Measurements from ENCODE around the gene PLEKHM1. TPM values are rescaled to one million over a fixed set of nuclear protein-coding genes. Genes with fewer than 3 reads are reported as not detected.
"Not testable (repeated sequence)": the region's sequence is repeated elsewhere in the genome, so short reads cannot be mapped to it uniquely, and the experiment has no call there.

PLEKHM1 gene
- total RNA-seq, 1 donor from 2014 or later = 23.1 TPM

DNA sequence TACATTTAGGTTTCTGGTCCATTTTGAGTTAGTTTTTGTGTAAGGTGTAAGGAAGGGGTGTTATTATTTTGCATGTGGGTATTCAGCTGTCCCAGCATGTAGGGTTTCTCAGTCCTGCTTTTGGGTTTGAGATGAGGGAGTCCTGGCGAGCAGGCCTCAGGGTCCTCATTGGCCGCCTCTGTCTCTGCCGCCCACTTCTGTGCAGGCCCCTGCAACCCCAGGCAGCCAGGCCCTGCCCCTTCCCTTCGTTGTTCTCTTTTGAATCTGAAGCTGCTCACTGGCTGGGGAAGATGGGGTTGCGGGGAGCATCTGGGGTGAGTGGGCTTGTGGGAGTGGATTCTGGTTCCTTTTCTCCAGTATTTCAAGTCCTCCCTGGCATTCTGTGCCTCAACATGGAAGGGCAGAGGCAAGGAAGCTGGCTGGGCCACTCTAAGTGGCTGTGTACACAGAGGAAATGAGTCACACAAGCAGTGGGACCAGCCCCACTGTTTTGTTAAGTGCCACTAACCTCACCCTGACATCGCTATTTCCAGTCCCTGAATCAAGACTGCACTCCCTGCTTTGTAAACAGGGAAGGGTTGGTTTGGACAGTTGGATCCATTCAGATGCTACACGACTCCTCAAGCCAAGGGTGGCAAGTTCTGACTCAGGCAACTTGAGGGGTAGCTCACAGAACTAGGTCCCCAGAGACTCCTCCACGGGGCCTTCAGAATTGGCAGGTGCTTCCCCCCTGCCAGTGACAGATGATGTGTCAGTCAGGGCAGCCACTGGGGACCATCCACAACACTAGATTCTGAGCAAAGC, 28.8 kb downstream of the PLEKHM1 start:
- DNase-seq (ENCODE audit: low spot score) = not testable (repeated sequence)

DNA sequence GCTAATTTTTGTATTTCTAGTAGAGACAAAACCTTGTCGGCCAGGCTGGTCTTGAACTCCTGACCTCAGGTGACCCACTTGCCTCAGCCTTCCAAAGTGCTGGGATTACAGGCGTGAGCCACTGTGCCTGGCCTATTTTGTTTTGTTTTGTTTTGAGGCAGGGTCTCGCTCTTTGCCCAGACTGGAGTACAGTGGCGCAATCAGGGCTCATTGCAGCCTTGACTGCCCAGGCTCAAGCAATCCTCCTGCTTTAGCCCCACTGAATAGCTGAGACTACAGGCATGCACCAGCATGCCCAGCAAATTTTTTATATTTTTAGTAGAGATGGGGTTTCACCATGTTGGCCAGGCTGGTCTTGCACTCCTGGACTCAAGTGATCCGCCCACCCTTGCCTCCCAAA, 30.1 kb downstream of the PLEKHM1 start:
- not testable (repeated sequence) for DNase-seq (ENCODE audit: low spot score)

DNA sequence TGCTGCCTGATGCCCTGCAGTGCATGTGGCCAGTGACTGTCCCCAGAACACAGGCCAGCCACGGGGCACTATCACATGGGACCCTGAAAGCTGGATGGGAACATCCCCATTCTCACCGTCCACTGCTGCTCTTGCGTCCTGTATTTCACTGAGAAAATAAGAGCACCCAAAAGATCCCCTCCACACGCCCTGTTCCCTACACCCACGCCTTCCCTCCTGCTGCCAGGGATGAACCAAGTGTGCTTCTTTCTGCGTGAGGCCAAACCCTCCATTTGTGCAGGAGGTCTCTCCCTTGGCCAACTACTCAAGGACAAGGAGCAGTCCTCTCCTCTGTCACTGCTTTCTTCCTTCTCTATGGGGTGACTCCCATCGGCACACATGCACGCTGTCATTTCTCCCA, 36.2 kb downstream of the PLEKHM1 start:
- not testable (repeated sequence) for DNase-seq (ENCODE audit: low spot score)

GRCh38 chr17:45453731-45454130, 36.8 kb downstream of the PLEKHM1 start:
- DNase-seq (ENCODE audit: low spot score) = not testable (repeated sequence)

DNA sequence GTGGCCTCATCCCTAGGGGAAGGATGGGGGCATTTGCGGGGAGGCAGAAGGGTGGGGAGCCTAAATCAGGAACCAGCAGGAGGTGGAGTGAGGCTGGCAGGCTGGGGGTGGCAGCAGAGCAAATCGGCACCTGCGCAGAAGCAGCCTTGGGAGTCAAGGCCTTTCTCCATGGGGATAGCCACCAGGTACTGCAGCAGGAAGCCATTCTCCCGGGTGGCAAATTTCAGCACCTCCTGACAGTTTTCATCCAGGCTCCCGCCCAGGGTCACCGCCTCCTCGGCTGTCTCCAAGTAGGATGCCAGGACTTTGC, 37.3 kb downstream of the PLEKHM1 start:
- not testable (repeated sequence) for DNase-seq (ENCODE audit: low spot score)

DNA sequence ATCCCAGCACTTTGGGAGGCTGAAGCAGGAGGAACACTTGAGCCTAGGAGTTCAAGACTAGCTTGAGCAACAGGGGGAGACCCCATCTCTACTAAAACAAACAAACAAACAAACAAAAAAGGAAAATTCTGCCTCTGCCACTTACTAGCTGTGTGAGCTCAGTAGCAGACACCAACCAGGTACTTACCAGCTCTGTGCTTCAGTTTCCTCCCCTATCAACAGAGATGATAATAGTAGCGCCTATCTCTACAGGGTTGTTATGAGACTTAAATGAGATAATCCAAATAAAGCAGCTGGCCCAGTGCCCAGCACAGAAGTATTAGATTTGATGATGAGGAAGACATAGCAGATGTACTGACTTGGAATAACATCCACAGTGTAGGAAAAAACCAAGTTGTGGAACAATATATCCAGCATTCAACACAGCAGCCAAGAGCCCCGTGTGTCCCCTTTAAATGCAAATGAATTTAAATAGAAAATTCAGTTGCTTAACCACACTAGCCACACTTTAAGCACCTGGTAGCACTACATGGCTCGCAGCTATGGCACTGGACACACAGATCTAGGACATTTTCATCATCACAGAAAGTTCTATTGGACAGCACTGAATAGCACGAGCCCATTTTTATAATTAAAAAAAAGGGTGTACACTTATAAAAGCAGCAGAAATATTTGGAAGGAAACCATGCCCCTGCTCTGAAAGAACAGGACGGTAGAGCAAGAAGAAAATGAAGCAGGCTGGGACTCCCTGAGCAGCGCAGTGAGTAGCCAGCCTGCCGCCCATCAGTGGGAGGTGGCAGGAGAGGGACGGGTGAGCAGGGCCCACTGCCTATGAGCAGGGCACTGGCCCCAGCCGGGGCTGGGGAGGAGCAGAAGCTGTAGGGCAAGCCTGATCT, 37.9 kb downstream of the PLEKHM1 start:
- DNase-seq (ENCODE audit: low spot score) = not testable (repeated sequence)

DNA sequence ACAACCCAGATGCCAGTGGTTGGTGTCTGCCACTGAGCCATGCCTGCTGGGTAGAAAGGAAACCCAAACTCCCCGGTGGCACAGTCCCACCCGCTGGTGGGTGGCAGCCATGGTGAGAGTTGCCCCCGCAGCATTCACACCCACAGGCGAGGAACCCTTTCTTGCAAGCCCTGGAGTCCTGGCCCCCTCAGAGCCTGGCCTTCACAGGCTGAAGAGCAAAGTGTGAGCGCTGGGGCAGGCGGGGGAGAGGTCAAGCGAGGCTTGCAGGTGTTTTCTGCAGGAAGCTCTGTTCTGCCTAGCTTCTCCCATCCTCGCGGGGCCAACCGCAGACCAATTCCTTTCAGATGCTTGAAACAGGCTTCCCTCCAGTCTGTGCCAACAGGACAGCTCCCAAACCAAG, 38.9 kb downstream of the PLEKHM1 start:
- DNase-seq (ENCODE audit: low spot score) = not testable (repeated sequence)

DNA sequence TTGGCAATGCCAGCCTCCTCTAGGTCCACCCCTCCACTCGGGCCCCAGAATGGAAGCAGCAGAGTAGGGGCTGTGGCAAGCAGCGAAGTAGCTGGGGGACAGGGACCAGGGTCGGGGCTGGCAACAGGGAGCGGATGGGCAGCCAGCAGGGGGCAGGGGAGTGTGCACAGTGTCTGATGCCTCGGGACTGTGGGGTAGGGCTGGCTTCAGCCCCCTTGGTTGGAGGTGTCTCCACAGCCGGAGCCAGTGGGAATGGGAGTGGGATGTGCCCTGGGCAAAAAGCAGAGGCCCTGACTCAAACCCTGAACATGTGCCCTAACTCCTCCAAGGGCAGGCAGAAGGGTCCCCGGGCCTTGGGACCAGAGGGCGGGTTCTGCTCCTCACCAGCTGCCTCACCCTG, 39.4 kb downstream of the PLEKHM1 start:
- no peak for DNase-seq (ENCODE audit: low spot score)

- not testable (repeated sequence) for DNase-seq (ENCODE audit: low spot score)
These were observed 40.7 kb downstream of the PLEKHM1 start for GRCh38 chr17:45449708-45450329.

DNA sequence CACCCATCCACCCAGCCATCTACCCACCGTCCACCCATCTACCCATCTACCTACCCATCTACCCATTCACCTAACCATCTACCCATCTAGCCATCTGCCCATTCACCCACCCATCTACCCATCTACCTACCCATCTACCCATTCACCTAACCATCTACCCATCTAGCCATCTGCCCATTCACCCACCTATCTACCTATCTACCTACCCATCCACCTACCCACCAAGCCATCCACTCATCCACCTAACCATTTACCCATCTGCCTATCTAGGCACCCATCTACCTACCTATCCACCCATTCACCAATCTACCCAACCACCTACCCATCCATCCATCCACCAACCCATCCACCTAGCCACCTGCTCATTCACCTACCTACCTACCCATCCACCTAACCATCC, 41.3 kb downstream of the PLEKHM1 start:
- DNase-seq (ENCODE audit: low spot score) = not testable (repeated sequence)

- DNase-seq (ENCODE audit: low spot score) = not testable (repeated sequence)
These were observed 42.0 kb downstream of the PLEKHM1 start for GRCh38 chr17:45448483-45448882.

- not testable (repeated sequence) for DNase-seq (ENCODE audit: low spot score)
These were observed 42.5 kb downstream of the PLEKHM1 start for GRCh38 chr17:45448066-45448465.

DNA sequence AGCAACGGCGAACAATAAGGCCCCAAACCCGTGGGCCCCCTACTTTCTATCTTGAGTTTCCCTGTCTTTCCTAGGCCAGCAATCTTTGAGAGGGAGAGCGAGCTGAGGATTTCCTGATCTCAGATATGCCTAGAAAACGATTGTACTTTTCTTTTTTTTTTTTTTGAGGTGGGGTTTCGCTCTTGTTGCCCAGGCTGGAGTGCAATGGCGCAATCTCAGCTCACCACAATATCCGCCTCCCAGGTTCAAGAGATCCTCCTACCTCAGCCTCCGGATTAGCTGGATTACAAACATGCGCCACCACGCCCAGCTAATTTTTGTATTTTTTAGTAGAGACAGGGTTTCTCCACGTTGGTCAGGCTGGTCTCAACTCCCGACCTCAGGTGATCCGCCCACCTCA, 42.9 kb downstream of the PLEKHM1 start:
- not testable (repeated sequence) for DNase-seq (ENCODE audit: low spot score)

DNA sequence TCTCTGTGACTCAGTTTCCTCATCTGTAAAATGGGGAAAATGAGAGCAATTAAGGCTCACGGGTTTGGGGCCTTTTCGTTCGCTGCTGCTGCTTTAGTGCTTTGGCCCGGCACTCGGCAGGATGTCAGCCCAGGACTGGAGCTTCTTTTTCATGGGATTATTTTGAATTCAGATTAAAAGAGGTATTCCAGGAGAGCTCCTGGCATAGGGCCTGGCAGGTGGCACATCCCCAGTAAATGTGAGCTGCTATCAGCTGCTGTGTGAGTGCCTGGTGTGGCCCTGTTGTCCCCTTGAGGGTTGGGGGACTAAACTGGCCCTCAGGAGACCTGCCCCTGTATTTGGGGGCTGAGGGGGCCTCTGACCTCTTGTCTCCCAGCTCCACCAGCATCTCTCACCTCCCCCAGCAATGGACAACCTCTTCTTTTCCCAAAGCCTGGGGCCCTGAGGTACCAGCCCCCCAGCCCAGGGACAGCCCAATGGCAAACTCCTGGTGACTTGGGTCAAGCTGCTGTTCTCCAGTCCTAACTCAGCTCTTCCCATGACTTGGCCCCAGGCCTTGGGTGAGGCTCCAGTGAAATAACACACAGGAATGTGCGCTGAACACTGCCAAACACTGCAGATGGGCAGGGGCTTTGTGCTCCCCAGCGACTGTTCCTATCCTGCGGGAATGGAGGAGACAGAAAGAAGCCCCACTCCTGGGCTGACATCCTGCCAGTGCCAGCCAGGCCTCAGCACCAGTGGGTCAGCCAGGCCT, 43.5 kb downstream of the PLEKHM1 start:
- not testable (repeated sequence) for DNase-seq (ENCODE audit: low spot score)

- DNase-seq (ENCODE audit: low spot score) = not testable (repeated sequence)
These were observed 44.4 kb downstream of the PLEKHM1 start for GRCh38 chr17:45445901-45446743.

DNA sequence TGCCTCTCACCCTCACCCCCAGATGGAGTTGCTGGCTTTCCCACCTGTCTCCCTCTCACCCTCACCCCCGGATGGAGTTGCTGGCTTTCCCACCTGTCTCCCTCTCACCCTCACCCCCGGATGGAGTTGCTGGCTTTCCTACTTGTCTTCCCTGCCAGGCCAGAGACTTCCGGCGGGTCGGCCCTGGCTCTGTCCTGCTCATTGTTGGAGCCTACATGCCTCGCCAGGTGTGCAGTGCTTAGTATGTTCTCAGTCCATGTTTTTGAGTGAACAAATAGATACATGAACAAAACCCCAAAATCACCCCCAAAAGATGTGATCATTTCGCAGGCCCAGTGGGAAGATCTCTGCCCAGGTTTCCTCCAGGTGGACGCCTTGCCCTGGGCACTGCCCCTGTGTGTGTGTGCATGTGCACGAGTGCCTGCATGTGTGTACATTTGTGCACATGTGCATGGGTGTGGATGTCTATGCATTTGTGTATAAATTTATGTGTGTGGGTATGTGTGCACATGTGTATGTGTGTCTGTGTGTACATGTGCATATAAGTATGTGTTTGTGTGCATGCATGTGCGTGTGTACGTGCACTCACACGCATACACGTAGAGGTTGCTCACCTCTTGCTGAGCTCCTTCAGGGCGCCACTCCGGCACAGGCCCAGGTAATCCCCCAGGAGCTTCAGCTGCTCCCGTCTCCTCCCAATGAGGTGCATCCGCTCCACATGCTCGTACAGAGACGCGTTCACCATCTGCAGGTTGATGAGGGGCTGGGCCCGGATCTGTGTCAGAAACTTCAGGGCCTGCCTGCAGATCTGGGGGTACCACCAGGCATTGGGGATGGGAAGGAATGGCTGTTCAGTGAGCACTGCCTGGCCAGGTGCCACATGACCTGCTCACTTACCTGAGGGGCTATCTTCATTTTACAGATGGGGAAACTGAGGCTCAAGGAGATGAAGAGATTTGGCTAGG, 45.4 kb downstream of the PLEKHM1 start:
- DNase-seq (ENCODE audit: low spot score) = not testable (repeated sequence)

- not testable (repeated sequence) for DNase-seq (ENCODE audit: low spot score)
These were observed 46.2 kb downstream of the PLEKHM1 start for GRCh38 chr17:45444301-45444700.

DNA sequence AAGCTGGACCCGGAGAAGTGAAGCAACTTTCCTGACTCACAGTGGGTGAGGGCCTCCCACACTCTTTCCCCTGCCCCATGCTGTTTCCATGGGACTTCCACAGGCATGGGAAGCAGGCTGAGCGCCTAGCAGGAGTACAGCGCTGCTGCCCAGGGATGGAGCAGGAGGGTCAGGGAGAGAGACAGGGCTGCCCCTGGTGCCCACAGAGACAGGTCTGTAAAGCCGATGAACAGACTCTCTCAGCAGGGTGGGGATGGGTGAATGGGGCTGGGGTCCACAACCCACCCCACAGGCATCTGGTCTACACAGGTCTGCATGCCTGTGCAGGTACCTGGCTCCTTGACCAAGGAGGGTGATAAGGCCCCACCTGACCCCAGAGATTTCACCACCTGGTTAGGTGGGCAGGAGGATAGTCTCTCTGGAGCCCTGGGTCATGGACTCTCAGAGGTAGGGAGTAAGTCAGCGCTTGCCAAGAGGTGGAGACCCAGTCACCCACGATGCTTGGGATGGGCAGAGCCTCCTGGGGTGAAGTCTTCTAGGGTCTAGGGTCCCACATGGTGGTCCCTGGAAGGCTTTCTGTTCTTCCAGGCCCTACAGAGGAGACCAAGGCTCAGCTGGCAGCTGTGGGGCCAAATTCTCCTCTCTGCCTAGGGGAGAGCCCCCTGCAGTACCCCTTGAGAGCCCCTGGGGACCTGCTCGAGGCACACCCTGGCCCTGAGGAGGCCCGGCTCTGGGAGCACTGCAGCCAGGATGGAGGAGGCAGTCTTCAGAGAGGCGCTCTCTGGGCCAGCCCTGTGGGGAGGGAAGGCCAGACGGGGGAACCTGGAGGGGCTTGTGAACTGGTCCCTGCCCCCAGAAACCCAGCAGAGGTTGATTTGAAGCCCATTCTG, 46.9 kb downstream of the PLEKHM1 start:
- not testable (repeated sequence) for DNase-seq (ENCODE audit: low spot score)
